ENCODE results near the gene MEPE.
"Not testable (repeated sequence)": the region's sequence is repeated elsewhere in the genome, so short reads cannot be mapped to it uniquely, and the experiment has no call there.

MEPE gene

GRCh38 chr4:87884976-87885549 is 52.3 kb downstream of the MEPE start:
- no peak for DNase-seq

GRCh38 chr4:87886083-87886482 is 53.3 kb downstream of the MEPE start:
- no peak for DNase-seq

GRCh38 chr4:87890753-87891152 is 58.0 kb downstream of the MEPE start:
- DNase-seq: not testable (repeated sequence)

DNA sequence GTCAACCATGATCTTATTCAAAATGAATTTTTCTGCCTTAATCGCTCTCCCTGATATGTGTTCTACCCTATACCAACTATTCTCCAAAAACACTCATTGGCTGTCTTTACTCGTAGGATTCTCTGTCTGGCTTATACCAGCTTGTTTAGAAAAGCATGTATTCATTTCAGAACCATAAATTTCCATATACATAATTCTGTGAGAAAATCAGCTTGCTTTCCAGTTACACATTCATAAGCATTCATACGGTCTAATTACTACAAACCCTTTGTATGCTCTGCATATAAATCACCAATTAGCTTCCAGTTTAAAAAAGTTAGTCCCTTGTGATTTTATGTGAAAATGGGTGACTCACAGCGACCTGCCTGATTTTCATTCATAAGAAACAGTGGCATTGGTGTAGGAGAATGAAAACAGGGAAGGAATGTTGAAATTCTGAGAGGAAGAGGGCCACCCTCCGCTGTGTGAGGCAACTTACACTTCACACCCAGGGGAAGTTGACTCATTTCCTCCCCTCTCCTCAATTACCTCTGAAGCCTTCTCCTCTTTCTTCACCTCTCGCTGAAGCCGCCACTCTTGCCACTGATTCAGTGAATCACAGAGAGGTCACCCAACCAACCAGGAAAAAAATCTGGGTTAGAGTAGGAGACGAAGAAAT is 63.3 kb downstream of the MEPE start:
- DNase-seq: peak; percentile 1

Measured in CD4-positive, alpha-beta T cell treated with Interleukin-10 for 1 hour (primary cell).